Heart right ventricle (tissue), 16 donors: ENCODE measurements around the gene RHOF. TPM values are rescaled to one million over a fixed set of nuclear protein-coding genes. Genes with fewer than 3 reads are reported as not detected.
A peak's percentile ranks its signal among the peaks of the same experiment; 100 is the strongest.

Source experiments
- ATAC-seq, 8 donors: fragments of 200-7000 bp; cut with Tn5 transposase; one replicate each; pipeline ENCODE4 v1.9.1; 2020; ENCODE audit warnings: mild to moderate bottlenecking in 8 of 8, moderate library complexity in 8 of 8, moderate number of reproducible peaks in 1 of 8
- DNase-seq, 2 donors: peaks; one replicate each; pipeline ENCODE4 v3.0.0-alpha.2; 2020
- H3K27ac ChIP-seq, 10 donors: fragments of 200-600 bp; sonication (generic) in 2 of 10; one replicate each; pipeline versions ENCODE4 v1.5.0 to v1.8.0; 2020 to 2022; ENCODE audit warnings: mild to moderate bottlenecking in 3 of 10
- H3K27me3 ChIP-seq, 7 donors: fragments of 200-600 bp; one replicate each; pipeline ENCODE4 v1.8.0; 2021 to 2022; ENCODE audit warnings: mild to moderate bottlenecking in 2 of 7
- H3K36me3 ChIP-seq, 9 donors: fragments of 200-600 bp; sonication (generic) in 1 of 9; one replicate each; pipeline versions ENCODE4 v1.5.0 to v1.8.0; 2020 to 2022; ENCODE audit warnings: mild to moderate bottlenecking in 2 of 9
- H3K4me1 ChIP-seq, 9 donors: fragments of 200-600 bp; sonication (generic) in 1 of 9; one replicate each; pipeline versions ENCODE4 v1.5.0 to v1.8.0; 2020 to 2022; ENCODE audit warnings: mild to moderate bottlenecking in 4 of 9
- H3K4me3 ChIP-seq, 10 donors: fragments of 200-600 bp; sonication (generic) in 2 of 10; one replicate each; pipeline versions ENCODE4 v1.5.0 to v1.8.0; 2020 to 2022; ENCODE audit warnings: mild to moderate bottlenecking in 7 of 10, moderate library complexity in 2 of 10
- H3K9me3 ChIP-seq, 11 donors: fragments of 200-600 bp in 10 of 11; sonication (generic) in 2 of 11; one replicate each; pipeline versions ENCODE4 v1.5.0 to v1.8.0; 2013 to 2022; ENCODE audit warnings: mild to moderate bottlenecking in 2 of 11, control low read depth in 1 of 11, moderate library complexity in 1 of 11
- CTCF ChIP-seq, 9 donors: fragments of 200-600 bp; sonication (generic) in 2 of 9; IDR thresholded peaks; one replicate each; pipeline versions ENCODE4 v1.5.0 to v1.8.0; 2021 to 2022; ENCODE audit warnings: antibody characterized with exemption in 9 of 9, mild to moderate bottlenecking in 5 of 9, moderate library complexity in 1 of 9
- WGBS, 2 donors: extraction: QIAGEN DNeasy Blood & Tissue Kit; methylation state at CpG; one replicate each; pipeline ENCODE4 v1.1.7; 2013; ENCODE audit warnings: inconsistent platforms in 1 of 2; 5-methylcytosine and 5-hydroxymethylcytosine counted together
- intact Hi-C, 10 donors: fragments of 100-400 bp; cut with DNase I; formaldehyde crosslinking; loops; one replicate each; pipeline versions ENCODE4 v1.11.1 to v1.14.2; 2022
- polyA plus RNA-seq, 2 donors: library from polyadenylated mRNA; stranded (reverse); fragments of 200-250 nt; gene quantifications; one replicate each; pipeline ENCODE4 v1.2.3, GENCODE V29; 2013
- total RNA-seq, 10 donors: library from RNA; stranded (reverse); fragmentation: NEBNext Ultra II Directional in 3 of 10; extraction: Animal tissue kit (Norgen Biotek cat#: 25700) in 3 of 10; gene quantifications; one replicate each; pipeline versions ENCODE4 v1.2.1 to v1.2.4, GENCODE V29; 2021 to 2023
- donor health status: Arrhythmogenic right ventricular cardiomyopathy.
- donor health status: ischemic (EF 13 %, LVEDD 7.1; RV severe dilation, severe dysfunction).
- donor health status: healthy with polysubstance abuse.
- donor health status: DM: no; HTN: yes; CAD: no.
- donor health status: DM: no; HTN: no; CAD: no.
- donor health status: ischemic (EF 25% LVEDD 6.9; RV normal size, moderate dysfunction).
- donor health status: ischemic (EF 25% LVEDD 5.7; RV mildly dilated, moderate dysfunction).
- donor health status: healthy.
- donor health status: DM: yes; HTN: yes; CAD: no.
- donor health status: Ischemic cardiomyopathy.
- donor health status: ischemic (EF 35%, LVEDD 5.7; RV mildly dilated, moderate dysfunction).
- donor health status: nonischemic (EF 11% LVEDD 7.7; RV severe dilation, severe dysfunction).
- donor health status: DM: yes; HTN: yes; CAD: no.
- donor health status: PGD.
- donor health status: ischemic (EF 29% LVEDD 5.4; RV normal size, mild dysfunction).
- donor health status: nonischemic (EF 23%, LVEDD 6.1; RV moderate dilation, normal function).

Gene RHOF
- total and polyA plus RNA-seq, 12 donors, result 16.5 to 45.6 (median 24.7) TPM

- Histone ChIP-seq H3K4me1 (no peaks in the 10 kb centered on the region), H3K9me3 (no peaks in the 10 kb centered on the region), H3K36me3 (peaks cover 5 to 98% (median 77%) of the 10 kb centered on the region in 9 donors), H3K4me3 (no peak overlapping the region), H3K27me3 (no peaks in the 10 kb centered on the region), H3K27ac (no peak overlapping the region)
- WGBS, 2 donors, result 86 to 93% methylated on average over 30 to 36 of the region's 36 CpGs
- no peak for DNase-seq
- ATAC-seq, result peak in 2 of 8 donors; percentile 2 to 7
- intact Hi-C loops, result no loop called here
- no peak for TF ChIP-seq CTCF (IDR thresholded peaks at IDR 0.05)
Observed at GRCh38 chr12:121823101-121823726, 29.7 kb upstream of the RHOF start.

GRCh38 chr12:121822393-121823100 lies 29.1 kb upstream of the RHOF start:
- peaks cover 5 to 98% (median 77%) of the 10 kb centered on the region in 9 donors for H3K36me3 ChIP-seq
- WGBS, 2 donors, result 91 to 92% methylated on average over 36 to 39 of the region's 39 CpGs

GRCh38 chr12:121820056-121820455 lies 26.6 kb upstream of the RHOF start:
- Histone ChIP-seq H3K36me3 (peaks cover 11 to 100% (median 79%) of the 10 kb centered on the region in 9 donors), H3K27ac (no peak overlapping the region), H3K27me3 (no peaks in the 10 kb centered on the region), H3K4me3 (no peak overlapping the region), H3K4me1 (no peaks in the 10 kb centered on the region), H3K9me3 (no peaks in the 10 kb centered on the region)
- intact Hi-C loops, result no loop called here
- no peak for TF ChIP-seq CTCF (IDR thresholded peaks at IDR 0.05)
- DNase-seq (no peak), ATAC-seq (no peak)
- 85 to 89% methylated on average over 7 of the region's 7 CpGs for WGBS, 2 donors

More at GRCh38 chr12:121822393-121823100, 29.1 kb upstream of the RHOF start:
- no peaks in the 10 kb centered on the region for H3K9me3 ChIP-seq
- H3K4me1 ChIP-seq, result no peaks in the 10 kb centered on the region
- no peak overlapping the region for H3K27ac ChIP-seq
- H3K4me3 ChIP-seq, result no peak overlapping the region
- intact Hi-C loops, result no loop called here
- H3K27me3 ChIP-seq, result no peaks in the 10 kb centered on the region
- no peak for TF ChIP-seq CTCF (IDR thresholded peaks at IDR 0.05)
- ATAC-seq (peak in 3 of 8 donors; percentile 3 to 29 (median 7)), DNase-seq (no peak)

- intact Hi-C loops, result loop anchor here in 1 of 10 donors (10.0 kb wide), 1 partner anchor 75 kb away; no protein-coding TSS in a partner anchor
- DNase-seq, result no peak
Observed at GRCh38 chr12:121819212-121819949, 25.9 kb upstream of the RHOF start.

More at GRCh38 chr12:121819212-121819949, 25.9 kb upstream of the RHOF start:
- 91 to 93% methylated on average over 22 of the region's 22 CpGs for WGBS, 2 donors
- TF ChIP-seq CTCF (IDR thresholded peaks at IDR 0.05), result no peak
- Histone ChIP-seq H3K4me3 (no peak overlapping the region), H3K4me1 (no peaks in the 10 kb centered on the region), H3K27me3 (no peaks in the 10 kb centered on the region), H3K36me3 (peaks cover 17 to 100% (median 83%) of the 10 kb centered on the region in 9 donors), H3K27ac (no peak overlapping the region), H3K9me3 (no peaks in the 10 kb centered on the region)
- no peak for ATAC-seq
